PC-9 (cell line): ENCODE data around the gene ANKRD2. TPM values are rescaled to one million over a fixed set of nuclear protein-coding genes. Genes with fewer than 3 reads are reported as not detected.

Source experiments
- BruUV-seq: library from RNA; stranded (reverse); fragments of 400-500 nt; replicated peaks from 2 replicates; lab custom pipeline; 2021; lab: Mats Ljungman, UMichigan
- CTCF ChIA-PET: fragments of 300-600 bp; sonication (Branson Sonifier 250); formaldehyde crosslinking; loops from one replicate; lab custom pipeline; 2022; ENCODE audit warnings: antibody characterized with exemption; lab: Charles Lee
- POLR2A ChIA-PET: fragments of 300-600 bp; sonication (Branson Sonifier 250); formaldehyde crosslinking; loops from one replicate; lab custom pipeline; 2022; ENCODE audit warnings: antibody characterized with exemption; ENCODE audit not compliant: unreplicated experiment; lab: Charles Lee
- DNase-seq, 2 experiments: peaks; one replicate each; pipeline versions ENCODE4 v3.0.0 to v3.0.0-alpha.2; 2015 to 2022; ENCODE audit warnings: mixed read lengths in 1 of 2
- H2AFZ ChIP-seq: fragments of 200-600 bp; sonication (generic); 2 replicates; pipeline ENCODE4 v1.8.1; 2017; ENCODE audit warnings: antibody characterized with exemption
- H3F3A ChIP-seq: fragments of 200-600 bp; sonication (generic); 2 replicates; pipeline ENCODE4 v1.8.1; 2017; ENCODE audit warnings: antibody characterized with exemption, mild to moderate bottlenecking, low read depth; ENCODE audit not compliant: insufficient read depth
- H3K27ac ChIP-seq: fragments of 200-600 bp; sonication (generic); 2 replicates; pipeline ENCODE4 v1.6.1; 2016; ENCODE audit warnings: mixed run types
- H3K27me3 ChIP-seq: fragments of 200-600 bp; sonication (generic); 2 replicates; pipeline ENCODE4 v1.6.1; 2016; ENCODE audit warnings: low read depth, mixed run types; ENCODE audit not compliant: insufficient read depth
- H3K36me3 ChIP-seq: fragments of 200-600 bp; sonication (generic); 2 replicates; pipeline ENCODE4 v1.6.1; 2016; ENCODE audit warnings: low read depth, mixed run types
- H3K4me1 ChIP-seq: fragments of 200-600 bp; sonication (generic); replicated peaks from 2 replicates; pipeline ENCODE4 v1.6.1; 2016; ENCODE audit warnings: mixed run types; ENCODE audit not compliant: insufficient read depth
- H3K4me2 ChIP-seq: fragments of 200-600 bp; sonication (generic); 2 replicates; pipeline ENCODE4 v1.6.1; 2017; ENCODE audit warnings: mixed run types
- H3K4me3 ChIP-seq: fragments of 200-600 bp; sonication (generic); 2 replicates; pipeline ENCODE4 v1.6.1; 2016; ENCODE audit warnings: mixed run types
- H3K79me2 ChIP-seq: fragments of 200-600 bp; sonication (generic); 2 replicates; pipeline ENCODE4 v1.6.1; 2017; ENCODE audit warnings: low read depth, mixed run types
- H3K9me2 ChIP-seq: fragments of 200-600 bp; sonication (generic); 2 replicates; pipeline ENCODE4 v1.8.1; 2017; ENCODE audit warnings: mild to moderate bottlenecking; ENCODE audit not compliant: insufficient read depth
- H3K9me3 ChIP-seq: fragments of 200-600 bp; sonication (generic); 2 replicates; pipeline ENCODE4 v1.8.1; 2016; ENCODE audit warnings: low read depth; ENCODE audit not compliant: insufficient read depth
- H4K20me1 ChIP-seq: fragments of 200-600 bp; sonication (generic); 2 replicates; pipeline ENCODE4 v1.8.1; 2017; ENCODE audit not compliant: insufficient read depth
- EZH2 ChIP-seq: fragments of 200-600 bp; sonication (generic); IDR thresholded peaks from 2 replicates; pipeline ENCODE4 v1.8.0; 2017; ENCODE audit warnings: antibody characterized with exemption, low read depth
- intact Hi-C: fragments of 100-400 bp; cut with micrococcal nuclease; formaldehyde crosslinking; loops from one replicate; pipeline ENCODE4 v1.10.0; 2022; ENCODE audit not compliant: unreplicated experiment
- total RNA-seq: library from RNA; stranded (reverse); gene quantifications from 2 replicates; pipeline ENCODE4 v1.2.3, GENCODE V29; 2021
- TF ChIP-seq, protein P1 (sequence below): fragments of 200-600 bp; sonication (generic); conservative IDR thresholded peaks from 2 replicates; pipeline ENCODE4 v1.6.1; 2017; ENCODE audit warnings: mixed run types, antibody characterized with exemption, mild to moderate bottlenecking, moderate library complexity

ANKRD2 gene
- total RNA-seq, 1 experiment from 2014 or later, result 8.4 TPM

GRCh38 chr10:97567891-97568290, 4.7 kb upstream of the ANKRD2 start:
- TF ChIP-seq, protein P1, sequence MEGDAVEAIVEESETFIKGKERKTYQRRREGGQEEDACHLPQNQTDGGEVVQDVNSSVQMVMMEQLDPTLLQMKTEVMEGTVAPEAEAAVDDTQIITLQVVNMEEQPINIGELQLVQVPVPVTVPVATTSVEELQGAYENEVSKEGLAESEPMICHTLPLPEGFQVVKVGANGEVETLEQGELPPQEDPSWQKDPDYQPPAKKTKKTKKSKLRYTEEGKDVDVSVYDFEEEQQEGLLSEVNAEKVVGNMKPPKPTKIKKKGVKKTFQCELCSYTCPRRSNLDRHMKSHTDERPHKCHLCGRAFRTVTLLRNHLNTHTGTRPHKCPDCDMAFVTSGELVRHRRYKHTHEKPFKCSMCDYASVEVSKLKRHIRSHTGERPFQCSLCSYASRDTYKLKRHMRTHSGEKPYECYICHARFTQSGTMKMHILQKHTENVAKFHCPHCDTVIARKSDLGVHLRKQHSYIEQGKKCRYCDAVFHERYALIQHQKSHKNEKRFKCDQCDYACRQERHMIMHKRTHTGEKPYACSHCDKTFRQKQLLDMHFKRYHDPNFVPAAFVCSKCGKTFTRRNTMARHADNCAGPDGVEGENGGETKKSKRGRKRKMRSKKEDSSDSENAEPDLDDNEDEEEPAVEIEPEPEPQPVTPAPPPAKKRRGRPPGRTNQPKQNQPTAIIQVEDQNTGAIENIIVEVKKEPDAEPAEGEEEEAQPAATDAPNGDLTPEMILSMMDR, result no peak
- no peak for TF ChIP-seq EZH2
- Histone ChIP-seq H3K9me3 (no peaks in the 10 kb centered on the region), H3F3A (peaks cover 31% of the 10 kb centered on the region; the same call in 1 of the 2 replicates), H3K27me3 (no peaks in the 10 kb centered on the region), H3K4me1 (peaks cover 58% of the 10 kb centered on the region), H3K27ac (no peak overlapping the region), H3K4me2 (no peak overlapping the region), H4K20me1 (no peaks in the 10 kb centered on the region), H3K79me2 (no peaks in the 10 kb centered on the region), H3K9me2 (no peaks in the 10 kb centered on the region), H3K4me3 (no peak overlapping the region), H3K36me3 (no peaks in the 10 kb centered on the region), H2AFZ (no peak overlapping the region)
- ChIA-PET POLR2A (no interaction called here), CTCF (no interaction called here)
- no TSS peak for BruUV-seq
- intact Hi-C loops, result no loop called here
- DNase-seq, result no peak

- BruUV-seq, result no TSS peak
- no peak overlapping the region for H2AFZ ChIP-seq
- H3F3A ChIP-seq, result peaks cover 44% of the 10 kb centered on the region; the same call in 1 of the 2 replicates
- no peaks in the 10 kb centered on the region for H3K9me3 ChIP-seq
- DNase-seq, result no peak
- H3K36me3 ChIP-seq, result no peaks in the 10 kb centered on the region
- peaks cover 76% of the 10 kb centered on the region for H3K4me1 ChIP-seq
- TF ChIP-seq EZH2, result no peak
- TF ChIP-seq, protein P1, result no peak
- no peaks in the 10 kb centered on the region for H3K9me2 ChIP-seq
- H3K79me2 ChIP-seq, result no peaks in the 10 kb centered on the region
- peak overlapping the region; percentile 76 for H3K4me2 ChIP-seq
- CTCF ChIA-PET, result no interaction called here
- peak overlapping the region; percentile 74 for H3K27ac ChIP-seq
- no peak overlapping the region for H3K4me3 ChIP-seq
- no peaks in the 10 kb centered on the region for H4K20me1 ChIP-seq
- POLR2A ChIA-PET, result interaction anchor here (0.5 kb wide), 1 partner anchor 26 kb away, joined by 3 read pairs; no protein-coding TSS in a partner anchor
- no peaks in the 10 kb centered on the region for H3K27me3 ChIP-seq
- intact Hi-C loops, result loop anchor here (5.0 kb wide), 1 partner anchor 108 kb away; no protein-coding TSS in a partner anchor
Measured at GRCh38 chr10:97570146-97570788, 2.3 kb upstream of the ANKRD2 start.

DNA sequence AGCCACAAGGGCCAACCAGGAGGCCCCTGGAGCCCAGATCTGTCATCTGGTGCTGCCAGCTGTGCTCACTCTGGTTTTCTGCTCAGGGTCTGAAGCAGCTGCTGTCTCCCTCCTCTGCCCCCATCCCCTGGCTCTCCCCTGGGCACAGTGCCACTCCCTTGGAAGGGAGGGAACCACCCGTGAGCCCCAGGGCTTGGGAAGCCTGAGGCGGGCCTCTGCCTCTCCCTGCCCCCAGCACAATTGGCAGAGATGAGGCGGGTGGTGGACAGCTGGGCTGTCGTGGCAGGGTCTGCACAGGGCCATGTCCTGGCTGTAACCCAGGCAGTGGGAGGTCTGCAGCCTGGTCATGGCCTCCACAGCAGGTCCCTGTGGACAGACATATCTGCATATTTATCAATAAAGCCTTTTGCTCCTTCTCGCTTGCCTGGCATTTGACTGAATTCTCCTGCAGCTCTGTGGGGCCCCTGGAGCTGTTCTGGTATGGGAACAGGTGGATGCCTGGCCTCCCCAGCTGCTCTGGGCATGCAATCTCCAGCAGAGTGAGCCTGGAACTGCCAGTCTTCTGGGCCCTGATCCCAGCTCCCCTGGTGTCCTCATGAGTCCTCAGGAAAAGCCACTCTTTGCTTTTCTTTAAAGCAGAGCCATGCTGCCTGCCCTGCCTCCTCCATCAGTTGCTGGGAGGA, 1.6 kb upstream of the ANKRD2 start:
- H3K79me2 ChIP-seq, result no peaks in the 10 kb centered on the region
- H4K20me1 ChIP-seq, result no peaks in the 10 kb centered on the region
- ChIA-PET CTCF (interaction anchor here (0.7 to 1.7 kb wide), 5 partner anchors 13 to 157 kb away, joined by 3 to 5 read pairs (median 4); partner anchors contain the start of gene HOGA1), POLR2A (interaction anchor here (0.5 kb wide), 1 partner anchor 25 kb away, joined by 3 read pairs; no protein-coding TSS in a partner anchor)
- peak in 1 of 2 experiments; percentile 9 for DNase-seq
- no peak overlapping the region for H3K4me3 ChIP-seq
- H2AFZ ChIP-seq, result no peak overlapping the region
- no peaks in the 10 kb centered on the region for H3K27me3 ChIP-seq
- no TSS peak for BruUV-seq
- H3K4me2 ChIP-seq, result peak overlapping the region; percentile 76
- no peaks in the 10 kb centered on the region for H3K36me3 ChIP-seq
- intact Hi-C loops, result loop anchor here (1.0 to 5.0 kb wide), 2 partner anchors 73 to 109 kb away; partner anchors contain the start of genes MMS19 and UBTD1
- no peaks in the 10 kb centered on the region for H3K9me3 ChIP-seq
- H3K9me2 ChIP-seq, result no peaks in the 10 kb centered on the region
- H3F3A ChIP-seq, result peaks cover 46% of the 10 kb centered on the region; the same call in 1 of the 2 replicates
- no peak for TF ChIP-seq EZH2
- TF ChIP-seq, protein P1, result no peak
- H3K4me1 ChIP-seq, result peaks cover 72% of the 10 kb centered on the region
- peak overlapping the region; percentile 74 for H3K27ac ChIP-seq
